Activated naive CD4-positive, alpha-beta T cell treated with anti-CD3 and anti-CD28 coated beads, Interleukin-2, amount 10 ng/mL, durations not matched to agents 7 days and 5 days (primary cell): Measurements from ENCODE around the gene ZNF726.
A peak's percentile ranks its signal among the peaks of the same experiment; 100 is the strongest.
"Not testable (repeated sequence)": the region's sequence is repeated elsewhere in the genome, so short reads cannot be mapped to it uniquely, and the experiment has no call there.

Experiments used
- CTCF ChIA-PET: fragments of 350-600 bp; sonication (Branson Sonifier 250); formaldehyde crosslinking; loops from one replicate; lab custom pipeline; 2021; ENCODE audit warnings: antibody characterized with exemption; lab: Charles Lee
- DNase-seq: peaks from one replicate; pipeline ENCODE4 v3.0.0-alpha.2; 2020
- H3K27ac Mint-ChIP-seq: one replicate; pipeline ENCODE4 v1.8.0; 2021; ENCODE audit warnings: mild to moderate bottlenecking, moderate library complexity, mixed read lengths
- H3K27me3 Mint-ChIP-seq: one replicate; pipeline ENCODE4 v1.8.0; 2021; ENCODE audit warnings: mild to moderate bottlenecking, mixed read lengths
- H3K36me3 Mint-ChIP-seq: one replicate; pipeline ENCODE4 v1.8.0; 2021; ENCODE audit warnings: mixed read lengths
- H3K4me1 Mint-ChIP-seq: one replicate; pipeline ENCODE4 v1.8.0; 2021; ENCODE audit warnings: mixed read lengths
- H3K4me3 Mint-ChIP-seq: one replicate; pipeline ENCODE4 v1.8.0; 2021; ENCODE audit warnings: mild to moderate bottlenecking, moderate library complexity, mixed read lengths
- H3K9me3 Mint-ChIP-seq: one replicate; pipeline ENCODE4 v1.8.0; 2021; ENCODE audit warnings: mixed read lengths

The ZNF726 gene

GRCh38 chr19:23914402-23915286, at the start of gene ZNF726:
TSS of gene ZNF726 (plus strand) at chr19:23914886. CDS start at chr19:23914995, 109 bp downstream.
- H3K4me3 Mint-ChIP-seq, result peak within 1 kb of the TSS; percentile 93
- CTCF ChIA-PET, result no interaction called here
- peaks cover 32% of the 10 kb centered on the region for H3K9me3 Mint-ChIP-seq
- peak; percentile 92 for DNase-seq
- peaks cover 26% of the 10 kb centered on the region for H3K4me1 Mint-ChIP-seq
- no peaks in the 10 kb centered on the region for H3K27me3 Mint-ChIP-seq
- H3K36me3 Mint-ChIP-seq, result peaks cover 41% of the 10 kb centered on the region
- peak within 1 kb of the TSS; percentile 96 for H3K27ac Mint-ChIP-seq

GRCh38 chr19:23867895-23868294, 46.8 kb upstream of the ZNF726 start:
- Mint-ChIP-seq H3K9me3 (peaks cover 24% of the 10 kb centered on the region), H3K27ac (no peak overlapping the region), H3K4me1 (no peaks in the 10 kb centered on the region), H3K27me3 (no peaks in the 10 kb centered on the region), H3K4me3 (no peak overlapping the region), H3K36me3 (no peaks in the 10 kb centered on the region)
- CTCF ChIA-PET, result no interaction called here
- no peak for DNase-seq

GRCh38 chr19:23868630-23869029, 46.1 kb upstream of the ZNF726 start:
- H3K27me3 Mint-ChIP-seq, result no peaks in the 10 kb centered on the region
- H3K4me1 Mint-ChIP-seq, result no peaks in the 10 kb centered on the region
- DNase-seq, result no peak
- peaks cover 24% of the 10 kb centered on the region for H3K9me3 Mint-ChIP-seq
- H3K27ac Mint-ChIP-seq, result no peak overlapping the region
- CTCF ChIA-PET, result no interaction called here
- no peak overlapping the region for H3K4me3 Mint-ChIP-seq
- H3K36me3 Mint-ChIP-seq, result no peaks in the 10 kb centered on the region

GRCh38 chr19:23872282-23872919, 42.3 kb upstream of the ZNF726 start:
- H3K4me1 Mint-ChIP-seq, result no peaks in the 10 kb centered on the region
- no peak for DNase-seq
- H3K36me3 Mint-ChIP-seq, result no peaks in the 10 kb centered on the region
- H3K4me3 Mint-ChIP-seq, result no peak overlapping the region
- H3K27ac Mint-ChIP-seq, result no peak overlapping the region
- CTCF ChIA-PET, result no interaction called here
- H3K27me3 Mint-ChIP-seq, result no peaks in the 10 kb centered on the region
- peaks cover 31% of the 10 kb centered on the region for H3K9me3 Mint-ChIP-seq

- CTCF ChIA-PET, result no interaction called here
- Mint-ChIP-seq H3K4me1 (no peaks in the 10 kb centered on the region), H3K9me3 (peaks cover 33% of the 10 kb centered on the region), H3K36me3 (no peaks in the 10 kb centered on the region), H3K4me3 (no peak overlapping the region), H3K27ac (no peak overlapping the region), H3K27me3 (peaks cover 31% of the 10 kb centered on the region)
- DNase-seq, result no peak
These were observed 38.4 kb upstream of the ZNF726 start for GRCh38 chr19:23876261-23876660.

- DNase-seq, H3K27ac Mint-ChIP-seq, CTCF ChIA-PET, H3K4me1 Mint-ChIP-seq, H3K36me3 Mint-ChIP-seq, H3K4me3 Mint-ChIP-seq: not testable (repeated sequence)
- Mint-ChIP-seq H3K27me3 (peaks cover 36% of the 10 kb centered on the region), H3K9me3 (peaks cover 32% of the 10 kb centered on the region)
These were observed 37.9 kb upstream of the ZNF726 start for GRCh38 chr19:23876756-23877155.

GRCh38 chr19:23882493-23882892, 32.2 kb upstream of the ZNF726 start:
- no peaks in the 10 kb centered on the region for H3K4me1 Mint-ChIP-seq
- no peaks in the 10 kb centered on the region for H3K36me3 Mint-ChIP-seq
- CTCF ChIA-PET, result no interaction called here
- no peak overlapping the region for H3K27ac Mint-ChIP-seq
- peaks cover 25% of the 10 kb centered on the region for H3K9me3 Mint-ChIP-seq
- no peak for DNase-seq
- peaks cover 42% of the 10 kb centered on the region for H3K27me3 Mint-ChIP-seq
- H3K4me3 Mint-ChIP-seq, result no peak overlapping the region

GRCh38 chr19:23884363-23884762, 30.3 kb upstream of the ZNF726 start:
- CTCF ChIA-PET, result interaction anchor here (0.9 kb wide), 1 partner anchor 18 kb away, joined by 3 read pairs; no protein-coding TSS in a partner anchor
- no peak for DNase-seq
- Mint-ChIP-seq H3K4me1 (no peaks in the 10 kb centered on the region), H3K4me3 (no peak overlapping the region), H3K27ac (no peak overlapping the region), H3K36me3 (no peaks in the 10 kb centered on the region), H3K9me3 (peaks cover 22% of the 10 kb centered on the region), H3K27me3 (peaks cover 29% of the 10 kb centered on the region)

GRCh38 chr19:23887642-23888041, 27.0 kb upstream of the ZNF726 start:
- no peaks in the 10 kb centered on the region for H3K4me1 Mint-ChIP-seq
- H3K27me3 Mint-ChIP-seq, result no peaks in the 10 kb centered on the region
- CTCF ChIA-PET, result no interaction called here
- no peak for DNase-seq
- H3K27ac Mint-ChIP-seq, result no peak overlapping the region
- peaks cover 30% of the 10 kb centered on the region for H3K9me3 Mint-ChIP-seq
- no peak overlapping the region for H3K4me3 Mint-ChIP-seq
- no peaks in the 10 kb centered on the region for H3K36me3 Mint-ChIP-seq

GRCh38 chr19:23896096-23896495, 18.6 kb upstream of the ZNF726 start:
- CTCF ChIA-PET, result not testable (repeated sequence)

GRCh38 chr19:23896912-23897311, 17.8 kb upstream of the ZNF726 start:
- no peaks in the 10 kb centered on the region for H3K36me3 Mint-ChIP-seq
- CTCF ChIA-PET, result no interaction called here

More at GRCh38 chr19:23896096-23896495, 18.6 kb upstream of the ZNF726 start:
- peaks cover 37% of the 10 kb centered on the region for H3K9me3 Mint-ChIP-seq
- H3K36me3 Mint-ChIP-seq, H3K27ac Mint-ChIP-seq, H3K27me3 Mint-ChIP-seq, H3K4me3 Mint-ChIP-seq, DNase-seq, H3K4me1 Mint-ChIP-seq: not testable (repeated sequence)

GRCh38 chr19:23901360-23901759, 13.3 kb upstream of the ZNF726 start:
- no peaks in the 10 kb centered on the region for H3K36me3 Mint-ChIP-seq
- no peaks in the 10 kb centered on the region for H3K4me1 Mint-ChIP-seq
- no peaks in the 10 kb centered on the region for H3K27me3 Mint-ChIP-seq
- no peak overlapping the region for H3K27ac Mint-ChIP-seq
- DNase-seq, result no peak
- H3K9me3 Mint-ChIP-seq, result peaks cover 53% of the 10 kb centered on the region
- H3K4me3 Mint-ChIP-seq, result no peak overlapping the region
- CTCF ChIA-PET, result no interaction called here

More at GRCh38 chr19:23896912-23897311, 17.8 kb upstream of the ZNF726 start:
- H3K4me3 Mint-ChIP-seq, result no peak overlapping the region
- H3K4me1 Mint-ChIP-seq, result no peaks in the 10 kb centered on the region
- peaks cover 38% of the 10 kb centered on the region for H3K9me3 Mint-ChIP-seq
- H3K27me3 Mint-ChIP-seq, result no peaks in the 10 kb centered on the region
- H3K27ac Mint-ChIP-seq, result no peak overlapping the region
- no peak for DNase-seq

- Mint-ChIP-seq H3K27ac (no peak overlapping the region), H3K4me3 (no peak overlapping the region), H3K9me3 (peaks cover 46% of the 10 kb centered on the region), H3K27me3 (no peaks in the 10 kb centered on the region), H3K36me3 (no peaks in the 10 kb centered on the region), H3K4me1 (no peaks in the 10 kb centered on the region)
- CTCF ChIA-PET, result no interaction called here
- DNase-seq, result no peak
These were observed 10.3 kb upstream of the ZNF726 start for GRCh38 chr19:23904406-23904805.

GRCh38 chr19:23905771-23906170, 8.9 kb upstream of the ZNF726 start:
- H3K4me1 Mint-ChIP-seq, result no peaks in the 10 kb centered on the region
- H3K36me3 Mint-ChIP-seq, result no peaks in the 10 kb centered on the region
- DNase-seq, result no peak
- H3K4me3 Mint-ChIP-seq, result no peak overlapping the region
- CTCF ChIA-PET, result no interaction called here
- H3K9me3 Mint-ChIP-seq, result peaks cover 50% of the 10 kb centered on the region
- H3K27me3 Mint-ChIP-seq, result no peaks in the 10 kb centered on the region
- no peak overlapping the region for H3K27ac Mint-ChIP-seq

- no peaks in the 10 kb centered on the region for H3K36me3 Mint-ChIP-seq
- peaks cover 48% of the 10 kb centered on the region for H3K9me3 Mint-ChIP-seq
- H3K27me3 Mint-ChIP-seq, result no peaks in the 10 kb centered on the region
These were observed 7.9 kb upstream of the ZNF726 start for GRCh38 chr19:23906835-23907234.

More at GRCh38 chr19:23906835-23907234, 7.9 kb upstream of the ZNF726 start:
- no peak overlapping the region for H3K4me3 Mint-ChIP-seq
- H3K4me1 Mint-ChIP-seq, result no peaks in the 10 kb centered on the region
- CTCF ChIA-PET, result no interaction called here
- H3K27ac Mint-ChIP-seq, result no peak overlapping the region
- no peak for DNase-seq
